Forelimb muscle (tissue), 1 donor: Measurements from ENCODE around the gene CHKB. TPM values are rescaled to one million over a fixed set of nuclear protein-coding genes. Genes with fewer than 3 reads are reported as not detected.
A peak's percentile ranks its signal among the peaks of the same experiment; 100 is the strongest.
"Not testable (repeated sequence)": the region's sequence is repeated elsewhere in the genome, so short reads cannot be mapped to it uniquely, and the experiment has no call there.

ENCODE experiments used
- DNase-seq: peaks from one replicate; pipeline ENCODE4 v3.0.0-alpha.2; 2013; ENCODE audit warnings: low read depth
- polyA plus RNA-seq: library from polyadenylated mRNA; unstranded; fragments of 120-200 nt; gene quantifications from one replicate; pipeline ENCODE4 v1.2.1, GENCODE V29; 2013; ENCODE audit not compliant: insufficient read length

Gene CHKB, protein sequence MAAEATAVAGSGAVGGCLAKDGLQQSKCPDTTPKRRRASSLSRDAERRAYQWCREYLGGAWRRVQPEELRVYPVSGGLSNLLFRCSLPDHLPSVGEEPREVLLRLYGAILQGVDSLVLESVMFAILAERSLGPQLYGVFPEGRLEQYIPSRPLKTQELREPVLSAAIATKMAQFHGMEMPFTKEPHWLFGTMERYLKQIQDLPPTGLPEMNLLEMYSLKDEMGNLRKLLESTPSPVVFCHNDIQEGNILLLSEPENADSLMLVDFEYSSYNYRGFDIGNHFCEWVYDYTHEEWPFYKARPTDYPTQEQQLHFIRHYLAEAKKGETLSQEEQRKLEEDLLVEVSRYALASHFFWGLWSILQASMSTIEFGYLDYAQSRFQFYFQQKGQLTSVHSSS
- 41.1 TPM for polyA plus RNA-seq

DNA sequence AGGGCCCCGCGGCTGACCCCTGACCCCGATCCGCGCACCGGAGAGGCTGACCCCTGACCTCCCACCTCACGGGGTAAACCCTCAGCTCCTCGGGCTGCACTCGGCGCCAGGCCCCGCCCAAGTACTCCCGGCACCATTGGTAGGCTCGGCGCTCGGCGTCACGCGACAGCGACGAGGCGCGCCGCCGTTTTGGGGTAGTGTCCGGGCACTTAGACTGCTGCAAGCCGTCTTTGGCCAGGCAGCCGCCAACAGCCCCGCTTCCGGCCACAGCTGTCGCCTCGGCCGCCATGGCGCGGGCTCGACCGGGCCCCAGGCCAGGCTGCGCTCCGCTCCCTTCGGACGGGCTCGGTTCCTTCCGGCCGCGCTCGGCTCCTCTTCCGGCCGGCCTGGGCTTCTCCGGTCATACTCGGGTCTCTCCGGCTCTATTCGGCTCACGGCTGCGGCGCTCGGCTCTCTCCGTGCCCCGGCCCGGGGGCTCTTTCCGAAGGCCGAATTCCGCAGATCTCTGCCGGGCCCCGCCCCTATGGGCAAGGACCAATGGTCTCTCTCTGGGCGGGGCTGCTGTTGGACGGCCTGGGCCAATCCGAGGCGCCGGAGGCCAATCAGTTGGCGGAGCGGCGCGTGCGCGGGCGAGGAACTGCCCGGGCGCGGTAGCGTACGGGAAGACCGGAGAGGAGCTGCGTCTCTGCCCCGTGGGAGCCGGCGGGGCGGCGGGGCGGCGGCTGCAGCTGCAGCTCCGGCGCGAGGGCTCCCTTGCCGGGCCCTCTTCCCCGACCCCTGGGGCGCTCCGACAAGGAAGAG, at the start of gene CHKB:
CHKB (minus strand) TSS at position 357 of the 801 bp plus-strand sequence; CDS start at position 289, 68 bp downstream.
- DNase-seq = peak; percentile 94

DNA sequence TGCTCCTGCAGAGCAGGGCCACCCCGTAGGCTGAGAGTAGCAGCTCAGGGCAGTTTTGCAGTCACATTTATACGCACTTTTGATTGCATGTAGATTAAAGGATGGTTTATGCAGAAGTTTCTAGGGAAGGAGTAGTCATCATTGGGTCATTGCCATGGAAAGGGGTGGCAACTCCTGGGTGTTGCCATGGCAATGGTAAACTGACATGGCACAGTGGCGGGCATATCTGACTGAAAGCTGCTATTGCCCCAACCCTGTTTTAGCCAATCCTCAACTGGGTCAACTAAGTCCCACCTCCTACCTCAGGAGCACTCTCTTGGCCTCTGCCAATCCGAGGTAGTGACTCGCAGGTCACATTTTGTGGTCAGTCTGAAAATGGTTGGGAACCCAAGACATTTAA, 47.7 kb upstream of the CHKB start:
- no peak for DNase-seq

DNA sequence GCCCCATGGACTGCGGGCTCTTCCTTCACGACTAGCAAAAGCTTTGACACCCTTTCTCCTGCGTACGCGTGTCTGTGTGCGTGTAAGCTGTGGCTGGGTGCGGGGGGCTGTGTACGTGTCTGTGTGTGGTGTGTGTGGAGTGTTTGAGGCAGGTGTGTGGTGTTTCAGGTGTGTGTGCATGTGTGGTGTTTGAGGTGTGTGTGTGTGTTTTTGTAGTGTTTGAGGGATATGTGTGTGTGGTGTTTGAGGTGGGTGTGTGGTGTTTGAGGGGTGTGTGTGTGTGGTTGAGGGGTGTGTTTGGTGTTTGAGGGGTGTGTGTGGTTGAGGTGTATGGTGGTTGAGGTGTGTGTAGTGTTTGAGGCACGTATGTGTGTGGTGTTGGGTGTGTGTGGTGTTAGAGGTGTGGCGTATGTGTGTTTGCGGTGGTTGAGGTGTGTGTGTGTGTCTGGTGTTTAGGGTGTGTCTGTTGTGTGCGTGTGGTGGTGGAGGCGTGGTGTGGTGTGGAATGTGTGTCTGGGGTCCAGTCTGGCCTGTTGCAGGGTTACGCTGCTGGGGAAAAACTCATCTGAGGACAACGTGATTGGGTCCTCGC, 46.0 kb upstream of the CHKB start:
- no peak for DNase-seq

DNA sequence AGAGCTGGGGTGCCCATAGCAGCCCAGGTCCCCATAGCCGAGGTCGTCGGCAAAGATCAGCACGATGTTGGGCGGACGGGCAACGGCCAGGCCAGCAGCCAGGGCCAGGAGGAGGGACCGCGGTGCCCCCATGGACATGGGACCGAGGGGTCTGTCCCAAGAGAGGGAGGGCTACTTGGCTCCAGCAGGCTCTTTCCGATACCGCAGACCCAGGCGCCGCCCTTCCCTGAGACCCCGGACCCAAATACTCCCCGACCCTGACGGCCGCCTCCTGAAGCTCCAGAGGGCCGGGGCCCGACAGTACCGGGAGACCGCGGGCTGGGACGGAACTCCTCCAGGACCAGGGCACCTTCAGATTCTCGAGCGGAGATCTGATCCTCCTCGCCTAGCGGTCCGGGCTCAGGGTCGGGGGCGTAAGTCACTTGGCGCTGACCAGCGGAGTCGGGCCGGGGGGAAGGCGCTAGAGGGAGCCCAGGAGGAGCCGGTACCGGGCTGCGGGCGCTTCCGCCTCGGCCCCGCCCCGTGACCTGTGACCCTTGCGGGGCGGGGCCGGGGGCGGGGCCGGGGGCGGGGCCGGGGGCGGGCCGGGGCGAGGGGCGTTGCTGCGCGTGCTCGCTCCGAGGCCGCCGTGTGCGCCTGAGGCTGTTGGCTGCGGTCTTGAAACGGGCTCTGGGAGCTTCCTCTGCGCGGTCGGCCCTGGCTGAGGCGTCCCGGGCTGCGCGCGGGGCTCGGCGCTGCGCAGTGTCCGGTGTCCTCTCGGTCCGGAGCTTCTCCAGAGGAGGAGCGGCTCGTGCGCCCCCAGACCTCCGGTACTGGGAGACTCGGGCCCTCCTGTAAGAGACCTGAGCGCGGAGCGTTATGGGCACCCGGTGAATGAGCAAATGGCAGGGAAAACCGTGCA, 45.2 kb upstream of the CHKB start, which contains the start of gene ARSA:
ARSA (minus strand) TSS at position 511 of the 901 bp plus-strand sequence; CDS start at position 138, 373 bp downstream.
- DNase-seq = no peak

DNA sequence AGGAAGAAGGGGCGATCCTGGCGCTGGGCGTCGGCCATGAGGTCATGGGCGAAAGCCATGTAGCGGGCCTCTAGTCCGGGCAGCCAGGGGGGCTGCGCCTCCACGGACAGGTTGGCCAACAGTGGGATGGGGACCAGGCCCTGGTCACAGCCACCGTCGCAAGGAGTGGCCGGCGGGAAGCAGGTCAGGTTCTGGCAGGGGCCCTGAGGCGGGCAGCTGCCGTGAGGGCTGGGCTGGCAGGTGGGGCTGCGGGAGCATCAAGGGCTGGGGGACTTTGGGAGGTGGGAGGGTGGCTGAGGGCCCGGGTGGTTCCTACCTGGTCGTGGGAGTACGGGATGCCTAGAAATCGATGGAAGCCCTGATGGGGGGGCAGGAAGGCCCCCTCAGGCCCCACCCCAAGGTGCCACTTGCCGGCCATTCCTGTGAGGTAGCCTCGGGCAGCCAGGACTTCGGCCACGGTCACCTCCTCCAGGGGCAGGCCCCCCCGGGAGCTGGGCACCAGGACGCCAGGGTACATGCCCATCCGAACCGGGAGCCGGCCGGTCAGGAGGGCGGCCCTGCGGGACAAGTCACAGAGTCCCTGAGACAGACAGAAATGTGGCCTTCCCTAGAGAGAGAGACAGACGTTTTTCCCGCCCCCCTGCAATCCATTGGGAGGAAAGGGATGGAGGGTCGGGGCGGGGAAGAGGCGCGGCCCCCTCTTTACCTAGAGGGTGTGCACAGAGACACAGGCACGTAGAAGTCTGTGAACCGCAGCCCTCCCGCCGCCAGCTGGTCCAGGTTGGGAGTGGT, 44.4 kb upstream of the CHKB start:
- no peak for DNase-seq

DNA sequence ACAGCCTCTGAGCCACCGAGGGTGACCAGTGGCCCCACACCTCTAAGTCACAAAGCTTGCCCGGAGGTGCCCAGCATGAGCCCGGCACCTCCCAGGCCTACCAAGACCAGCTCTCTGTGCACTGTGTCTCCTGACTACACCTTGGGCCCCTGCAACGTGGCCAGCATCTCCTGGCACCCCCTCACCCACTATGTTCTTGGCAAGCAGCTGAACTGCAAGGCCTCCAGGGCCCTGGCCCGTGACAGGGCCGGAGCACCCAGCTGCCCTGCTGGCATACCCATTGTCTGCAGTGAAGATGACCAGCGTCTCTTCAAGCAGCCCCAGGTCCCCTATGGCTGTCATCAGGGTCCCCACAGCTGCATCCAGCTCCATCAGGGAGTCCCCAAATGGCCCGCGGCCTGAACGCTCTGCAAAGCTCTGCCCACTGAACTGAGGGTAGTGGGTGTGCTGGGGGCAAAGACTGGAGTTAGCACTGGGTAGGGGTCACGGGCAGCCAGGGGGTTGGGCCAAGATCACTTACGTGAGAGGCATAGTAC, 43.7 kb upstream of the CHKB start:
- no peak for DNase-seq

DNA sequence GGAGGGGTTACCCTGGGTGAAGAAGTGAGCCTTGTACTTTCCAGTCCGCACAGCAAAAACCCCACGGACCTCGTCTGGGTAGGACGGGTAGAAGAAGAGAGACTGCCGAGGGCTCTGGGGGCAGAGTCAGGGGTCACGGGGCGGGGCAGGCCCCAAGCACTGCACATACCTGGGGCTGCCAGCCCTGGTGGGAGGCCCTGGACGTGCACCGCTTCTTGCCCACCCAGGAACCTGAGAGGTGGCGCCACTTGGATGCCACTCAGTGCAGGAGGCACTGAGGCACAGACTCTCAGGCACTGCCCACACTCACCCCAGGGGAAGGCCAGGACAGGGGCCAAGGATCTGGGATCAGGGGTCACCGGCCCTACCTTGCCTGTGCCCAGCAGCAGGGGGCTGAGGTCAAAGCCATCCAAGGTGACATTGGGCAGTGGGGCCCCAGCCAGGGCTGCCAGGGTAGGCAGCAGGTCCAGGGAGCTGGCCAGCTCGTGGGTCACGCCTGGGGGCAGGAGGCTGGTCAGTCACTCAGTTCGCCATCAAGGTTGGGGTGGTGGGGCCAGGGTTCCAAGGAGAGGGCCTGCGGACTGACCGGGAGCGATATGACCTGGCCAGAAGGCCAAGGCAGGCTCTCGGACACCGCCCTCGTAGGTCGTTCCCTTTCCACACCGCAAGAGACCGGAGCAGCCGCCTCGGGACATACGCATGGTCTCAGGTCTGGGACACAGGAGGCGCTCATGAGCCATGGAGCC, 43.1 kb upstream of the CHKB start:
- no peak for DNase-seq

DNA sequence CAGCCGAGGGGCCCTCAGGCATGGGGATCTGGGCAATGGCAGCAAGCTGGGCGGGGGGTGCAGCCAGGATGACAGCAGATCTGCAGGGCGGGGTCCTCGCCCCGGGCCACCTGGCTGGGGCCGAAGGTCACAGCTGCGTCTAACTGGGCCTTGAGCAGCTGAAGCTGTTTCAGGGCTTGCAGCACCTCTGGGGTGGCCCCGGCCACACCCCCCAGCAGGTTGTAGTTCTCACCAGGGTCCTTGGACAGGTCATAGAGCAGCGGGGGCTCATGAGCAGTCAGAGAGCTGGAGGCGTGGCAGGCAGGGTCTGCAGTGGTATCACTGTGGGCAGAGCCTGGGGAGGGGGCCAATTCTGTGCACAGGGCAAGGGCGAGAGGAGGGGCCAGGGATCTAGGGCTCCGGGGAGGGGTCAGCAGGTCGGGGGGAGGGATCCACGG, 42.5 kb upstream of the CHKB start:
- DNase-seq = no peak

DNA sequence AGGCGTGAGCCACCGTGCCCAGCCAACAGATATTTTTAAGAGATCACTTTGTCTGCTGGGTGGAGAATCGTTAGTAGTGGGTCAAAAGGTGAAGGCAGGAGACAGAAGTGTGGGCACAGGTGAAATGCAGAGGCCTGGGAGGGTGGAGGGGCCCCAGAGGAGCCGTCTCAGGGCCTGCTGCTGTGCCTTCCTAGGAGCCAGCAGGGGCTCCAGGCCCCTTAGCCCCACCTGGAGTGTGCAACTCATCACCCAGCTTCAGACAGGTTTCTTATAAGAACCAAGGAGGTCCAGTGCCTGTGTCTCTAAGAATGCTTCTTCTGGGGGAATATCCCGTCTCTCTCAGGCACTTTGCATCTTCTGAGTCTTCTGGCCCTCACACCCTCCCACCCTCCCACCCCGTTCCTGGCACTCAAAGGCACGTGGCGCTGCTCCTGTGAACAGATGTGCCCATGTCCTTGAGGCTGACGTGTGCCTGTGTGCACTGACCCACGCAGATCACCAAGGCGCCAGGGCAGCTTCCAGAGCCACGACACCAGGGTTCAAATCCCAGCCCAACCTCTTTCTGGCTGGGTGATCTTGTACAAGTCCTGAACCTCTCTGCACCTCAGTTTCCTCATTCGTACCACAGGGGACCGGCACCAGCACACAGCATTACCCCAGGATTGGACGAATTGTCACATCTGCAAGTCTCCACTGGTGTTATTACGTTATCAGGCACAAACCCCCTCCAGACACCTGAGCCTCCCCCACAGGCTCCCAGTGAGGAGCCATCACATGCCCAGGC, 41.9 kb upstream of the CHKB start:
- no peak for DNase-seq

DNA sequence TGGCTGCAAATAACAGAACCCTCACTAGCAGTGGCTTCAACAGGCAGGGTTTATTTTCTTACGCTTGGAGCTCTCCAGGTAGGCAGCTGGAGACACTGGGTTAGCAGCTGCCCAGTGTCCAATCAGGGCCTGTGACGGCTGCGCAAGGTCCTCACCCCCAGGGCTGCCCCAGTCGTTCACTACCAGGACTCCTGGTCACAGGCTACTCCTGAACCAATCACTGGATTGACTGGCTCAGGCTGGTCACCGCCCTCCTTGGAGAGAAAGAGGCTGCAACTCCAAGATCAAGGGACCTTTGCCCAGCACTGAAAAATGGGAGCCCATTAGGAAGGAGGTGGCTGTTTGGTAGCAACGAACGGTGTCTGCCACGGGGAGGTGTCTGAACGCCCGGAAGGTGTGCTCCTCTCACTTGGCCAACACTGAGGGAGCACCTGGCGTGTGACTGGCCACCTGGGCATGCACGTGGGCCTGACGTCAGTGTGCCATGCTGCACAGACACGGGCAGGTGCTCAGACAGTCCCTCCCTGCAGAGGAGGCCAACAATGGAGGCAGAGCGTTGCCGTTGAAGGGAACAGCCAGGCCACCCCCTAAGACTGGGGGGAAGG, 40.2 kb upstream of the CHKB start:
- no peak for DNase-seq

DNA sequence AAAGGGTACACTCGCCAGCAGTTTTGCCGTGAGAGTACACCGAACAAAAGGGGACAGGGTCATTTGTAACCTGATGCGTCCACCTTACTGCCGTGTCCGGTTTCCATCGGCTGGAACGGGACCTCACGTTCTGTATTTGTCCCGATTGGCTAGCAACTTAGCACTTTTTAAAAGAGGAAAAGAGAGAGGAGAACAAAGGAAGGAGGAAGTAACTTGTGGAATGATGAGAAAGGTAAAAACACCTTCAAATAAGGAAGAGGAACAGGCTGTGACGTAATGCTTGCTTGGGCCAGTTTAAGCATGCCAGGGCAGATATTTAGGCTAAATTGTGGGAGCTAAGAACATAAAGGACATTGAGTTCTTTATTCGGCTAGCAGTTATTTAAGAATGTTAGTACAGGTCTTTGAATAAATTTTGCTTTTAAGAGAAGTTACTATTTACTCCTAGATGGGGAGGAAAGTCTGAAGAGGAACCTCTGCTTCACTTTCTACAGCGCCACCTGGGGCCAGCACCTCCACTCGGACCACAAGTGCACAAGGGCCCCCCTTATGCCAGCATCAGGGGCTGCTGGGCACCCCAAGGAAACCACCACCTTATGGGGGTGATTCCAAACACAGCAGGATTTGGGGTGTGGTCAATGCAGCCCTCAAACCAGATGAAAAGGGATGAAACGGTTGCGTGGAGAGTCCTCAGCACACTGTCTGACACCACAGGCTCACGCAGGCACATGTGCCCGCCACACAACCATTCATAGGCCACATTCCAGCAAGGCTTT, 39.5 kb upstream of the CHKB start:
- DNase-seq = no peak

DNA sequence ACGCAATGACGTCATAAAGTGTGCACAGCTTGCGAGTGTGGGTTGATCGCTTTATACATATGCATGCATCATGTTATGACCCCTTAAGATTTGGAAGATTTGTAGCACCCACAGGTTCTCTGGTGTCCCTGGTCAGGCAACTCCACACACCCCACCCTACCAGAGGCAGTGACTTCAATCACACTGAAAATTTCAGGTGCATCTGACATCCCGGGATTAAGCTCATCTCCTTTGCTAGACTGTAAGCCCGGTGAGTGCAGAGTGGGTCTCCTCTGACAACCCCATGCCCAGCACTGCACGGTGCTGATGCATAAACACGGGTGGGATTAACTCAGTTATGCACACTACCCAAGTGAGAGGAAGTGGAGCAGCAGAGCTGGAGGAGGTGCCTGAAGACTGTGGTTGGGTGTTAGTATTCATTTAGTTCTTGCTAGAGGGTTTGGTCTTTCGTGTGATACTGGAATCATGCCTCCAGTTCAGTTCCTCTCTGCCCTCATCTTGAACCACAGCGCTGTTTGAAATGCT, 38.8 kb upstream of the CHKB start:
- DNase-seq = no peak

DNA sequence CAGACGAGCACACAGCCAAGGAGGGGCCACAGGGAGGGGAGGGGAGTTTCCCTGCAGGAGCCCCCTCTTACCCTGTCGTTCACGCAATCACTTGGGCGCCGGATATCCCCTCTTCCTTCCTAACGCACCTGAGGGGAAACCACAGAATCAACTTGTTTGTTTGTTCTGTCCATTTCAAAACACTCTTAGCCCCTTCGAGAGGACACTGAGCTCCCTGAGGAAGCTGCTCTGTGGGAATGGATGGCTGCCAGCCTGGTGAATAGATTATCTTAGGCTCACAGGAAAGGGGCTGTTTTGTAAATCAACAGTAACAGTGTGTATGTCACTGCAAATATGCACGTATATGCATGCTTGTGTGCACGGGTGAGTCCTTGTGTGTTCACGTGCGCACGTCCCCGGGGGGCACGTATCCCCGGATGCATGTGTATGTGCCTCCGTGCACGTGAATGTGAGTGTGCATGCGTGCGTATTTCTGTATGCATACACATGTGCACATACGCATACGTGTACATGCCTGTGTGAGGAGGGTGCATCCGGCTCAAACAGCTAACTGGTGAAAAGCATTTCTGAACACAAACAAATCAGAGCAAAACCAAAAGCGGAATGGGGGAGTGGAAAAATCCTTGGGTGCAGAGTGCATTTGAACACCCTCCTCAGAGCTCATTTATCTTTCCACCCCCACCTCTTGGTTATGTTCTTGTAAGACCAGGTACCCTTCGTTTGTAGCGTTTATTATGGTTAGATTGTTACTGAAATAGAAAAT, 38.1 kb upstream of the CHKB start:
- peak; percentile 43 for DNase-seq

DNA sequence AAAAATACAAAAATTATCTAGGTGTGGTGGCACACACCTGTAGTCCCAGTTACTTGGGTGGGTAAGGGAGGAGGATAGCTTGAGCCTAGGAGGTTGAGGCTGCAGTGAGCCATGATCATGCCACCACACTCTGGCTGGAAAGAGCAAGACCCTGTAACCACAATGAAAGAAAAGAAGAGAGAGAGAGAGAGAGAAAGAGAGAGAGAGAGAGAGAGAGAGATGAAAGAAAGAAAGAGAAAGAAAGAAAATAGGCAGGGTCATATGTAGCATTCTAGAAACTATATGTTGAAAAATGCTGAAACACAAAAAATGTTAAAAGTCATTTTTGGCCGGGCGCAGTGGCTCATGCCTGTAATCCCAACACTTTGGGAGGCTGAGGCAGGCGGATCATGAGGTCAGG, 31.6 kb upstream of the CHKB start:
- not testable (repeated sequence) for DNase-seq

DNA sequence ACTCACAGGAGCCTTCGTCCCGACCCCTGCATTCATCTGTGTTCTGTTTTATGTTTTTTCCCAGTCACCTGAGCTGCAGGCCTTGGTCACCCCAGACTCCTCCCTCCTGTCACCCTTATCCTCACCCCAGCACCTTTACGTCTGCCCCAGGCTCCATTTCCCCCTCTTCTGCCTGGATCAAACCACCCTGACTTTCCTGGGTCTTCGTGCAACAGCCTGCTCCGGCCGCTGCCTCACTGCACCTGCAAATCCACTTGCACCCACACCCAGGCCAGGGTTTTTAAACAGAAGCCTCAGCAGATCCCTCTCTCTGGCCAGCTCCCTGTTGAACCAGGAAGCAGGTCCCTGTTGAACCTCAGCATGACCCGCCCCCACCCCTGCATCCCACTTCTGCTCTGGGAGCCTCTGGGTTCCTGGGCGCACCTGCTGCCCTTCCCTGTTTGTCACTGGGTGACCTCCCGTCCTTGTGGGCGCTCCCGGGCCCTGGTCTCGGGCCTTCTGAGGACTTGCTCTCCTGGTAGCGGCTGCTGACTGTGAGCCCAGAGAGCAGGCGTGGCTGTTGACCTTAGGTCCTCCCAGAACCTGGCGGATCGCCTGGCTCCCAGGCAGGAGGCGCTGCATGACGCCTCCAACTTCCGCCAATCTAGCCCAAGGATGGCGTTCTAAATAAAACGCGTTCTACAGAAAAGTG, 30.8 kb upstream of the CHKB start:
- DNase-seq = no peak
